ENCODE measurements around the gene PNPLA1.

GRCh38 chr6:36273067-36273466 is 3.2 kb downstream of the PNPLA1 start:
- TF ChIP-seq YY1 (IDR thresholded peaks at IDR 0.05; ENCODE audit: insufficient read depth, insufficient read length) = no peak
- TF ChIP-seq ZNF274 (IDR thresholded peaks at IDR 0.05; ENCODE audit: low read depth, low read length) = no peak

Measured in NT2/D1 (cell line).